NCI-H69 (cell line): ENCODE data around the gene PSMD9.
A peak's percentile ranks its signal among the peaks of the same experiment; 100 is the strongest.
"Not testable (repeated sequence)": the region's sequence is repeated elsewhere in the genome, so short reads cannot be mapped to it uniquely, and the experiment has no call there.

Experiments used
- DNase-seq: peaks from one replicate; lab custom pipeline; 2025; lab: John Stamatoyannopoulos, UW

The PSMD9 gene

GRCh38 chr12:121888478-121889273, at the start of gene PSMD9:
TSS of gene PSMD9 (plus strand) at chr12:121888790. CDS start at chr12:121888857, 67 bp downstream.
- peak; percentile 99 for DNase-seq

- DNase-seq, result peak; percentile 99
These were observed 49.2 kb upstream of the PSMD9 start for GRCh38 chr12:121839106-121839992.

GRCh38 chr12:121839993-121840761, 48.4 kb upstream of the PSMD9 start:
- no peak for DNase-seq

GRCh38 chr12:121843236-121843982, 45.2 kb upstream of the PSMD9 start:
- DNase-seq, result peak; percentile 18

- DNase-seq, result no peak
These were observed 42.9 kb upstream of the PSMD9 start for GRCh38 chr12:121845701-121846100.

- no peak for DNase-seq
These were observed 39.4 kb upstream of the PSMD9 start for GRCh38 chr12:121849211-121849610.

- DNase-seq, result no peak
These were observed 38.9 kb upstream of the PSMD9 start for GRCh38 chr12:121849665-121850064.

- not testable (repeated sequence) for DNase-seq
These were observed 36.2 kb upstream of the PSMD9 start for GRCh38 chr12:121852392-121852791.

GRCh38 chr12:121857322-121858246, 31.0 kb upstream of the PSMD9 start:
- DNase-seq, result no peak

GRCh38 chr12:121858318-121858661, 30.3 kb upstream of the PSMD9 start:
- no peak for DNase-seq

GRCh38 chr12:121858662-121859572, 29.7 kb upstream of the PSMD9 start, which contains the start of gene HPD:
TSS of gene HPD (minus strand) at chr12:121858859. CDS start at chr12:121858823, 36 bp downstream.
- DNase-seq, result no peak

- peak; percentile 47 for DNase-seq
These were observed 28.3 kb upstream of the PSMD9 start for GRCh38 chr12:121860257-121860656.

- not testable (repeated sequence) for DNase-seq
These were observed 27.9 kb upstream of the PSMD9 start for GRCh38 chr12:121860699-121861098.

- peak; percentile 22 for DNase-seq
These were observed 26.8 kb upstream of the PSMD9 start for GRCh38 chr12:121861636-121862254.

GRCh38 chr12:121866331-121866730, 22.3 kb upstream of the PSMD9 start:
- DNase-seq, result no peak

GRCh38 chr12:121869229-121869628, 19.4 kb upstream of the PSMD9 start:
- not testable (repeated sequence) for DNase-seq

GRCh38 chr12:121871467-121871866, 17.1 kb upstream of the PSMD9 start:
- no peak for DNase-seq

- DNase-seq, result peak; percentile 92
These were observed 15.9 kb upstream of the PSMD9 start for GRCh38 chr12:121872546-121873215.
